Measurements from ENCODE around the gene FSIP2.

FSIP2 gene

GRCh38 chr2:185806783-185807182 lies 68.2 kb downstream of the FSIP2 start:
- DNase-seq (ENCODE audit: low read depth), result no peak
- no peak for TF ChIP-seq CTCF (IDR thresholded peaks at IDR 0.05; ENCODE audit: low read length, missing control alignments)
- no peak overlapping the region for H3K4me3 ChIP-seq (replicated peaks; ENCODE audit: low read depth, low read length)

GRCh38 chr2:185807351-185807750 lies 68.7 kb downstream of the FSIP2 start:
- H3K4me3 ChIP-seq (replicated peaks; ENCODE audit: low read depth, low read length), result no peak overlapping the region
- no peak for DNase-seq (ENCODE audit: low read depth)
- TF ChIP-seq CTCF (IDR thresholded peaks at IDR 0.05; ENCODE audit: low read length, missing control alignments), result no peak

DNA sequence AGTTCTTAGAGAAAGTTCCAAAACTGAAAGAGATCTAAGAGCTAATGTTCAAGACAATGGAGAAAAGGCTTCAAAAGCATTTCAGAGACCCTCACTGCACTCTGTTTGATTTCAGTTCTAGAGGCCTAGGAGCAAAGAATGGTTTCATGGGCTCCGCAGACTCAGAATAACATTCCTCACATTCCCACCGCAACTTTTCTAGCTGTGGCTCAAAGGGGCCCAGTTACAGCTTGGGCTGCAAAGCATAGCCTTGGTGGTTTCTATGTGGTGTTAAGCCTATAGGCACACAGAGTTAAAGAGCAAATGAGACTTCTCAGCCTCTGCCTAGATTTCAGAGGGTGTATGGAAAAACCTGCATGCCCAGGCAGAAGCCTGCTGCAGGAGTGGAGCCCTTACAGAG lies 73.0 kb downstream of the FSIP2 start:
- DNase-seq (ENCODE audit: low read depth), result no peak
- no peak overlapping the region for H3K4me3 ChIP-seq (replicated peaks; ENCODE audit: low read depth, low read length)
- no peak for TF ChIP-seq CTCF (IDR thresholded peaks at IDR 0.05; ENCODE audit: low read length, missing control alignments)

- DNase-seq (ENCODE audit: low read depth), result no peak
- no peak for TF ChIP-seq CTCF (IDR thresholded peaks at IDR 0.05; ENCODE audit: low read length, missing control alignments)
These were observed 75.1 kb downstream of the FSIP2 start for GRCh38 chr2:185813707-185814106.

DNA sequence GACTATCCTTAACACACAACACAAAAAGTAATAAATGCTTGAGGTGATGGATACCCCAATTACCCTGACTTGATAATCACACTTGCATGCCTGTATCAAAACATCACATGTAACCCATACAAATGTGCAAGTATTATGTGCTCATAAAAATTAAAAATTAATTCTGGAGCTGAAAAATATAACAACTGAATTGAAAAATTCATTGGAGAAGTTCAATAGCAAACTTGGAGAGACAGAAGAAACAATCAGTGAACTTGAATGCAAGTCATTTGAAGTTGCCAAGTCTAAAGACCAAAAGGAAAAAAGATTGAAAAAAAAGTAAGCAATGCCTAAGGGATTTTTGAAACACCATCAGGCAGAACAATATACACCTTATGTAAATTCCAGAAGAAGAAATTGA lies 79.4 kb downstream of the FSIP2 start:
- no peak for TF ChIP-seq CTCF (IDR thresholded peaks at IDR 0.05; ENCODE audit: low read length, missing control alignments)
- DNase-seq (ENCODE audit: low read depth), result no peak
- no peak overlapping the region for H3K4me3 ChIP-seq (replicated peaks; ENCODE audit: low read depth, low read length)

More at GRCh38 chr2:185813707-185814106, 75.1 kb downstream of the FSIP2 start:
- no peak overlapping the region for H3K4me3 ChIP-seq (replicated peaks; ENCODE audit: low read depth, low read length)

GRCh38 chr2:185821467-185821866 lies 82.9 kb downstream of the FSIP2 start:
- no peak for TF ChIP-seq CTCF (IDR thresholded peaks at IDR 0.05; ENCODE audit: low read length, missing control alignments)
- H3K4me3 ChIP-seq (replicated peaks; ENCODE audit: low read depth, low read length), result no peak overlapping the region
- no peak for DNase-seq (ENCODE audit: low read depth)

DNA sequence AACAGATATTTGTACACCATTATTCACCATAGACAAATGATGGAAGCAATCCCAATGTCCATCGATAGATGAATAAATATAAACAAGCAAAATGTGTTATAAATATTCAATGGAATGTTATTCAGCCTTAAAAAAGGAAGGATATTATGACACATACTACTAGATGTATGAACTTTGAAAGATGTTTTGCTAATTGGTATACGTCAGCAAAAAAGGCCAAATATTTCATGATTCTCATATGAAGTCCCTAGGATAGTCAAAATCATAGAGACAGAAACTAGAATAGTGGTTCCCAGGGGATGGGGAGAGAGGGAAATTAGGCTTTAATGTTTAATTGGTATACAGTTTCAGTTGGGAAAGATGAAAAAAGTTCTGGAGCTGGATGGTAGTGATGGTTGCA lies 85.2 kb downstream of the FSIP2 start:
- no peak for TF ChIP-seq CTCF (IDR thresholded peaks at IDR 0.05; ENCODE audit: low read length, missing control alignments)
- no peak for DNase-seq (ENCODE audit: low read depth)
- no peak overlapping the region for H3K4me3 ChIP-seq (replicated peaks; ENCODE audit: low read depth, low read length)
